Erythroblast (primary cell): Measurements from ENCODE around the gene CTPS2.

ENCODE experiments used
- GATA1 ChIP-seq: IDR thresholded peaks from 2 replicates; pipeline ENCODE4 v1.6.1; 2011; ENCODE audit warnings: low read depth, mild to moderate bottlenecking, control low read depth, low read length, moderate library complexity
- POLR2A ChIP-seq: IDR thresholded peaks from 2 replicates; pipeline ENCODE4 v1.6.1; 2011; ENCODE audit warnings: mild to moderate bottlenecking, low read length

DNA sequence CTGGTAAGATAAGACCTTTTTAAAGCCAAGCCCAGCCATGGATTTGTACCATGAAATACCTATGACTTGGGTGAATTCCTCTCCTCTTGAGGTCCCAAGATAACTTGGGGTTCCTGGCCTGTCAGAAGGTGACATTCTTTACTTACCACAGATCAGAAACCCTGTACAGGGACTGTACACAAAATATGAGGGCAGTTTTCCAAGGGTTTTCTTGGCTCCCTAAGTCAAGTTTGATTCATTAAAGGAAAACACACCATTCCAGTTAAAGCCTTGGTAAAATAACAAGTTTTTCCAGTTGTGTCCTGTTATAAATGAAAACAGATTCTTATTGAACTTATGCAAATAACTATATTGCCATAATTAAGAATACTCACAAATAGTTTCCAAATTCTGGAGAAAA is 15.2 kb upstream of the CTPS2 start:
- TF ChIP-seq POLR2A = no peak
- TF ChIP-seq GATA1 = no peak
